HG03196 (cell line): ENCODE data around the gene OPRM1.

Source experiments
- ATAC-seq: cut with Tn5 transposase; IDR thresholded peaks from one replicate; pipeline ENCODE4 v1.9.1; 2021; ENCODE audit not compliant: unreplicated experiment

The OPRM1 gene

GRCh38 chr6:154080461-154081189 lies 41.6 kb downstream of the OPRM1 start:
- no peak for ATAC-seq

GRCh38 chr6:154086510-154086909 lies 47.5 kb downstream of the OPRM1 start:
- no peak for ATAC-seq

- no peak for ATAC-seq
Observed at GRCh38 chr6:154092326-154092962, 53.4 kb downstream of the OPRM1 start.

- ATAC-seq = no peak
Observed at GRCh38 chr6:154093231-154094044, 54.4 kb downstream of the OPRM1 start.

GRCh38 chr6:154095571-154095970 lies 56.5 kb downstream of the OPRM1 start:
- no peak for ATAC-seq

GRCh38 chr6:154096316-154096715 lies 57.3 kb downstream of the OPRM1 start:
- no peak for ATAC-seq

GRCh38 chr6:154096834-154097233 lies 57.8 kb downstream of the OPRM1 start:
- ATAC-seq = no peak

- no peak for ATAC-seq
Observed at GRCh38 chr6:154099211-154099610, 60.2 kb downstream of the OPRM1 start.

GRCh38 chr6:154106251-154106650 lies 67.2 kb downstream of the OPRM1 start:
- ATAC-seq = no peak

GRCh38 chr6:154111025-154111424 lies 72.0 kb downstream of the OPRM1 start:
- no peak for ATAC-seq

GRCh38 chr6:154112181-154112809 lies 73.3 kb downstream of the OPRM1 start:
- ATAC-seq = no peak

GRCh38 chr6:154113392-154113791 lies 74.4 kb downstream of the OPRM1 start:
- ATAC-seq = no peak

- no peak for ATAC-seq
Observed at GRCh38 chr6:154117485-154117884, 78.4 kb downstream of the OPRM1 start.

GRCh38 chr6:154122195-154122925 lies 83.3 kb downstream of the OPRM1 start:
- ATAC-seq = no peak

- ATAC-seq = no peak
Observed at GRCh38 chr6:154123155-154123956, 84.3 kb downstream of the OPRM1 start.

GRCh38 chr6:154125421-154125820 lies 86.4 kb downstream of the OPRM1 start:
- no peak for ATAC-seq

- no peak for ATAC-seq
Observed at GRCh38 chr6:154127657-154128056, 88.6 kb downstream of the OPRM1 start.

- no peak for ATAC-seq
Observed at GRCh38 chr6:154134471-154135147, 95.6 kb downstream of the OPRM1 start.

- ATAC-seq = no peak
Observed at GRCh38 chr6:154138793-154139192, 99.8 kb downstream of the OPRM1 start.
